GM12874 (cell line): Measurements from ENCODE around the gene AQP2.

Experiments
- TF ChIP-seq, protein P1 (sequence below): IDR thresholded peaks from 2 replicates; pipeline ENCODE4 v1.5.1; 2011; ENCODE audit warnings: low read depth, mild to moderate bottlenecking, control low read depth, low read length, moderate library complexity; ENCODE audit not compliant: insufficient read depth

Gene AQP2

DNA sequence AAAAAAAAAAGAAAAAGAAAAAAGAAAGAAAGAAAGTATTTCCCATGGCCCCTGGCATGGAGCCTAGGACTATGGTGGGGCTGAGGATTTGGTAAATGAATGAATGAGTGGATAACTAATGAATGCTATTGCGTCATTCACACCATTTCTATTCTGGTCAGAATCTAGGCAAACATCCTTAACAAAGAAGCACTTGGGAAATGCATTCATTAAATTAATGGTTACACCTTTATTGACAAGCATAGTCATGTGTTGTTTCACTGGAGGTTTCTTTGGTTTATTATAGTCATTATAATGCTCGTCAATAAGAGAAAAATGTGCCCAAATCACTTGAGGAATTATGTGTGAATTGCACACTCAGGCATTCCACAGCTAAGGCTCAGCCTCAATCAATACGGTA, 13.6 kb upstream of the AQP2 start:
- TF ChIP-seq, protein P1, sequence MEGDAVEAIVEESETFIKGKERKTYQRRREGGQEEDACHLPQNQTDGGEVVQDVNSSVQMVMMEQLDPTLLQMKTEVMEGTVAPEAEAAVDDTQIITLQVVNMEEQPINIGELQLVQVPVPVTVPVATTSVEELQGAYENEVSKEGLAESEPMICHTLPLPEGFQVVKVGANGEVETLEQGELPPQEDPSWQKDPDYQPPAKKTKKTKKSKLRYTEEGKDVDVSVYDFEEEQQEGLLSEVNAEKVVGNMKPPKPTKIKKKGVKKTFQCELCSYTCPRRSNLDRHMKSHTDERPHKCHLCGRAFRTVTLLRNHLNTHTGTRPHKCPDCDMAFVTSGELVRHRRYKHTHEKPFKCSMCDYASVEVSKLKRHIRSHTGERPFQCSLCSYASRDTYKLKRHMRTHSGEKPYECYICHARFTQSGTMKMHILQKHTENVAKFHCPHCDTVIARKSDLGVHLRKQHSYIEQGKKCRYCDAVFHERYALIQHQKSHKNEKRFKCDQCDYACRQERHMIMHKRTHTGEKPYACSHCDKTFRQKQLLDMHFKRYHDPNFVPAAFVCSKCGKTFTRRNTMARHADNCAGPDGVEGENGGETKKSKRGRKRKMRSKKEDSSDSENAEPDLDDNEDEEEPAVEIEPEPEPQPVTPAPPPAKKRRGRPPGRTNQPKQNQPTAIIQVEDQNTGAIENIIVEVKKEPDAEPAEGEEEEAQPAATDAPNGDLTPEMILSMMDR: no peak

DNA sequence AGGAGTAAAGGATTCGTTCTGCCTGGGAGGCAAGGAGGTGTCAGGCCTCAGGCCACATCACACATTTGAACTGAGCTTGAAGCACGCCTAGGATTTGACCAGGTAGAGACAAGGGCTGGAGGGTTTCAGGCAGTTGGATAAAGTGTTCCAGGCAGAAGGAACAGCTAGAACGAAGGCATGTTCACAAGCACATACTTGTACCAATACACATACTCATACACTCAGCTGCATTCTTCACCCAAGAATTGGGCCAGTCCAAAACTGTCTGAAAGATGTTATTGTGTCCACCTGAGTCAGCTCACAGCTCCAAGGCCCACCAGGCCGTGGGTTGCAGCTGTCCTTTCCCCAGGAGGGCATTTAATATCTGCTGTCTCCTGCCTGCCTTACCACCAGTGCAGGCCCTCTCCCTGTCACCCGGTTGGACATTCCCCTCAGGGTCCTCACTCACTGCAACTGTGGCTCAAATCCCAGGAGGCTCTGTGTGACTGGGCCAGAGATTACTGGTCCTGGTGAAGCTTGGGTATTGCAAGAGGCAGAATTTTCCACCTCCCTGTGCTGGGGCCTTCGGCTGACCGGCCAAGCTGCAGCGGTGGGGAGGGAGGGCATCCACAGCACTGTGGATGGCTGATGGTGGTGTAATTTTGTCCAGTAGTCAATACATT, 12.8 kb upstream of the AQP2 start:
- TF ChIP-seq, protein P1: no peak

DNA sequence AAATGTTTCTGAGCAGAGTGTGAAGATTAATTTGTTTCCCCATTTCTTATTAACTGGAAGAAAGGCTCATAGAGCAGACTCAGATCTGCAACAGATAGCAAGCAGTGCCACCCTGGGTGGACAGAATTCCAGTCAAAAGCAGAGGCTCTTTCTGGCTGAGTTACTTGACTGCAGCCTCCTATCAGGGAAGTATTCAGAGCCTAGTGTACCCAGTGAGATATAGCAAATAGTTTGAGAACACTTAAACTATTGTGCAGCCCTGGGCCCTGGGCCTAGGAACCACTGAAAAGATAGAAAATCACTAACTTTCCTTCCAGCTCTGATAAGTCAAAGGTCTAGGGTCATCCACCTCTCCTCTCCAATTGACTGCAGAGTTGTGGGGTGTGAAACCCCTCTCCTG, 11.2 kb upstream of the AQP2 start:
- TF ChIP-seq, protein P1: no peak

DNA sequence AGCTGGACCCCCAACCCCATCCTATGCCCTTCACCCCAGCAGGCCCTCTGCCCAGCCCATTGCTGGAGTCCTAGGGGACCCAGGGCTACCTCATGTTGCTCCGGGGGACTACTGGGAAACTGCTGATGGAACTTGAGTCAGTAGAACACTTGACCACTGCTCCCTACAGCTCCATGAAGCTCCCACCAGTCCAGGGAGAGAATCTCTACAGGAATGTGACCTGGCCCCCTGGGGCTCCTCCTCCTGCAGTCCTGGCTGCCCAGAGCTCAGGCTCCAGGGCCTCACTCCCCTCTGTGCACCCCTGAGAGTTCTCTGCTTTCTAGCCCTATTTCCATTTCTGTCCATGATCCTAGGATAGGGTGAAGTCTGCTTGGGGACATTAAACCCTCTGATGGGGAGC, 10.8 kb upstream of the AQP2 start:
- TF ChIP-seq, protein P1: no peak

DNA sequence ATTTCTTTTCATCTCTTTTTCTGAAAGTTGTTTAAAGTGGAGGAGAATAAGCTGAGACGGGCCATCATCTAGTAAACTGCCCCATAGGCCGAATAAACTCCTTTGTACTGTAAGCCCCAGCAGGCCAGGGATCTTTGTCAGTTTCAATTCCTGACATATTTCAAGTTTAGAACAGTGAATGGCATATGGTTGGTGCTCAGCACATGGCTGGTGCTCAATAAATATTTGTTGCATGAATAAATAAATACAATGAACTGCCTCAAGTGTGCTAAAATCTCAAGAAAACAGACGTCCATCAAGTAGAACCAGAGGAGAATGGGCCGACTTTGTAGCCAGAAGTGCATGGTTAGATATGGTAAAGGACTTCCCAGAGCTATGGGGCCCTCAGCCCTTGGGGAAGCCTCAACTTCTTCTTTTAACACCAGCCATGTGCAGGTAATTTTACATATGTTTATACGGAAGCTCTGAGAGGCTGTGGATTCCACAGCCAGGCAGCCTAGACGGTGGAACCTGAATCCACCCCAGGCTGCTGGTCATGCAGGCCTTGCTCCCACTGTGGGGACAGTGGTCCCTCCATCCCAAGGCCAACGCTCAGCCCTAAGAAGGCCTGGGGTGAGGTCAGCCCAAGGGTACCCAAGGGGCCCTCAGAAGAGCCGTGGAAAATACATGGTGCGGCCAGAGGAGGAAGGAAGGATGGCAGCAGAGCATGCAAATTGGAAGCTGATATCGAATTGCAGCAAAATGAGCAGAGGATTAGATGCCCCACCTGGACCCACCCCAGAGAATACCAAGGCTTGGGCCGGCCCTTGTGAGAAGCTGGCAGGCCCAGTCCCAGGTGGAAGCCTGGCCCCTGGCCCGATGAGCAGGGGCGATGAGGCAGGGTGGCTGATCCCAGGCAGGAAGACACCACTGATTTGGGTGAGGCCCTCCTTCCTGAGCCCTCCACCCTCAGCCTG, 8.7 kb upstream of the AQP2 start:
- TF ChIP-seq, protein P1: no peak

DNA sequence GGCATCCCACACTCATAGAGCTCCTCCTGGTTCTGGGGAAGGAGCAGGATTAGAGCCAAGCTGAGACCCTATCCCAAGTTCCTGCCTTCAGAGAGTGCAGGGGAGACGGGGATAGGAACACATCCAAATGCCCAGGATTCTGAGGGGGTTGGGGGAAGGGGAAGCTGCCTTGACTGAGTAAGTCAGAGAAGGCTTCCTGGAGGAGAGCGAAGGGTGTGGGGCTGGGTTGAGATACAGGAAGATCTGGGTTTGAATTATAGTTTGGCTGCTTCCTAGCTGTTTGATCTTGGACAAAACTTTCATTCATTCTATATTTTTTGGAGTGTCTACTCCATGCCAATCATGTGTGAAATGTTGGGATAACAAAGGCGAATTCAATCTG, 8.0 kb upstream of the AQP2 start:
- TF ChIP-seq, protein P1: no peak

DNA sequence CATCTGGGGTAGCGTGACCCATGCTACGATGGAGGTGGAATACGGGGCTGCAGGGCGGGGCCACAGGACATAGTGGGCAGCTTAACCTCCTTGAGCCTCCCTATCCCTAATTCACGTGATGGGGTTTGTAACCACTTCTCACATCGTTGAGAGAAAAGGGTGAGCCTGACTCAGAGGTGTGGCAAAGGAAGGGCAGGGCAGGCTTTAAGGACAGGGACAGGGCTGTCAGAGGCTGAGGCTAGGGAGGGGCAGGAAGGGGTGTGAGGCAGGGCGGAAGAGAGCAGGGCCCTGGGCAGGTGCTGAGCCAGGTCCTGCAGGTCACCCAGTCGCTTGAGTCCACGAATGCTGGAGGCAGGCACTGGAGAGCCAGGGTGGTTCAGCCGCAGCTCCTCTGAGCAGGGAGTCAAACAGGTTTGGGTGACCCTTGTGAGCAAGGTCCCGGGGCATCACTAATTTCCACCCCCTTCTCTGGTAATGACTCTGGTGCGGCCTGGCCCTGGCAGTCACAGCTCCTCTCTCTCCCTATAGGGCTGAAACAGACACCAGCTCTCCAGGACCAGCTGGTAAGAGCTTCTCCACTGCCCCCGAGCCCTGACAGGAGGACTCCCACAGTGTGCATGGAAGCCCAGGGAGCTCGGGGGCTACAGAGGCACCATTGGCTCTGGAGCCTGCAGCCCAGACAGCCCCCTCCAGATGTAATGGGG, 7.5 kb upstream of the AQP2 start:
- TF ChIP-seq, protein P1: no peak
